Omental fat pad (tissue), 4 donors: ENCODE data around the gene RNF121. TPM values are rescaled to one million over a fixed set of nuclear protein-coding genes. Genes with fewer than 3 reads are reported as not detected.

Source experiments
- ATAC-seq: fragments of 150-250 bp; one replicate; pipeline ENCODE4 v1.9.1; 2016; ENCODE audit warnings: mild to moderate bottlenecking, moderate library complexity; ENCODE audit not compliant: low FRiP score
- DNase-seq: peaks from one replicate; pipeline ENCODE4 v3.0.0-alpha.2; 2019; ENCODE audit warnings: low spot score
- total RNA-seq, 4 donors: library from RNA; depleted of rRNA; stranded (reverse); fragments of >200 nt; gene quantifications; one replicate each; pipeline ENCODE4 v1.1.0, GENCODE V29; 2016
- TF ChIP-seq, protein P1 (sequence below), 3 donors: fragments of 450-650 bp; IDR thresholded peaks; one replicate each; pipeline ENCODE4 v1.5.1; 2016 to 2017; ENCODE audit warnings: antibody characterized with exemption in 3 of 3, mild to moderate bottlenecking in 3 of 3, moderate library complexity in 2 of 3

Gene RNF121
- total RNA-seq, 4 donors from 2014 or later: 19.2 to 25.6 (median 23.7) TPM

DNA sequence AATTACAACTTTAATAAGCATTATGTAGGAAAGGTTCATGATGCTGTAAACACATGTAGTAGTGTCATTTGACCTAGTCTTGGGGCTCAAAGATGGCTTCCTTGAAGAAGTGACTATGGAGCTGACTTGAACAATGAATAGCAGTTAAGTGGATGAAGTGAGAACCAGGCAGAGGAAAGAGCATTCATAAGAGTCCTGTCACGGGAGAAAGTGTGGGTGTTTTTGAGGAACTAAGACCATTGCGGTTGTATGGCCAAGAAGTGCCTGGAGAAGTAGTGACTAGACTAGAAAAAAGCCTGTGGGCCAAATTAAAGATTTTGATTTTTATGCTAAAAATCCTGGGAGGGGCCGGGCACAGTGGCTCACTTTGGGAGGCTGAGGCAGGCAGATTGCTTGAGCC, 62.6 kb downstream of the RNF121 start:
- DNase-seq (no peak), ATAC-seq (no peak)
- TF ChIP-seq, protein P1, sequence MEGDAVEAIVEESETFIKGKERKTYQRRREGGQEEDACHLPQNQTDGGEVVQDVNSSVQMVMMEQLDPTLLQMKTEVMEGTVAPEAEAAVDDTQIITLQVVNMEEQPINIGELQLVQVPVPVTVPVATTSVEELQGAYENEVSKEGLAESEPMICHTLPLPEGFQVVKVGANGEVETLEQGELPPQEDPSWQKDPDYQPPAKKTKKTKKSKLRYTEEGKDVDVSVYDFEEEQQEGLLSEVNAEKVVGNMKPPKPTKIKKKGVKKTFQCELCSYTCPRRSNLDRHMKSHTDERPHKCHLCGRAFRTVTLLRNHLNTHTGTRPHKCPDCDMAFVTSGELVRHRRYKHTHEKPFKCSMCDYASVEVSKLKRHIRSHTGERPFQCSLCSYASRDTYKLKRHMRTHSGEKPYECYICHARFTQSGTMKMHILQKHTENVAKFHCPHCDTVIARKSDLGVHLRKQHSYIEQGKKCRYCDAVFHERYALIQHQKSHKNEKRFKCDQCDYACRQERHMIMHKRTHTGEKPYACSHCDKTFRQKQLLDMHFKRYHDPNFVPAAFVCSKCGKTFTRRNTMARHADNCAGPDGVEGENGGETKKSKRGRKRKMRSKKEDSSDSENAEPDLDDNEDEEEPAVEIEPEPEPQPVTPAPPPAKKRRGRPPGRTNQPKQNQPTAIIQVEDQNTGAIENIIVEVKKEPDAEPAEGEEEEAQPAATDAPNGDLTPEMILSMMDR (IDR thresholded peaks at IDR 0.05): no peak

DNA sequence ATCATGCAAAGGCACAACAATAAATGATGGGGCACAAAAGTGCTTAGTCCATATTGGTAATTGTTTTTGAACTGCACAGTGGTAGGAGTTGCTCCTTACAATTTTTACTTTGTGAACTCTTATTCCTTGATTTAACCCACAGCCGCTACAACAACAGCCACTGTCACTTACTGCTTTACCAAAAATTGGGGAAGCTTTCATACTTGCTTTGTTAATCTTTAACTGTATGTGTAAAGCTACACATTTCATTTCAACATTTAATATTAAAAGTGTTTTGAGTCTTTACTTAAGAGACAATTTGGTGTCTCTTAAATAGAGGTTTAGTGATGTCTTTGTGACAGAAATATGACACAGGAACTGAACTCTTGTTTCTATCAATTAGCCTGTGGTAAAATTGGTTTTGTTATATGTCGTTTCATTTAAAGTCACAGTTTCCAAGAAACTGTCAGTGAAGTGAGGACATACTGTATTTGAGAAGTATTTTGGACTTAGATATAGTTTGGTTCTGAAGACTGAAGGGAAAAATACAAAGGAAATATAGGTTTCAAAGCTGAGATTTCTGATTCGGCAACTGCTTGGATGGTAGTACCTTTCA, 63.4 kb downstream of the RNF121 start:
- TF ChIP-seq, protein P1 (IDR thresholded peaks at IDR 0.05): no peak
- no peak for DNase-seq
- ATAC-seq: no peak

DNA sequence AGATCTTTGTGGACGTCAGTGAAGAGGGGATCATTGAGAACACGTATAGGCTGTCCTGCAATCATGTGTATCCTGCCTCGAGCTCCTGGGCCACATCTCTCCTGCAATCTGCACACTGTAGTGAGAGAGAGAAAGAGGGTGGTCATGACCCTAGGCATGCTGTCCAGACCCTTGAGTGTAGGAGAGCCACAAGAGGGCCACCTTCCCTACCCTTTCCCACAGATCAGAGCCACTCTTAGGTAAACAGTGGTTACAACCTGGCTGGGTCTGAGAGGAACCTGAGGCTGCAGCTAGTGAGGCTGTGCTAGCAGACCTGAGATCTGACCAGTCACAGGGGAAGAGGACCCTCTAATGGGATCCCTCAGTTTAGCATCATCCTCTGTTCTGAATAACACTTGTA, 65.9 kb downstream of the RNF121 start:
- TF ChIP-seq, protein P1 (IDR thresholded peaks at IDR 0.05): no peak
- no peak for ATAC-seq
- peak; percentile 13 for DNase-seq

DNA sequence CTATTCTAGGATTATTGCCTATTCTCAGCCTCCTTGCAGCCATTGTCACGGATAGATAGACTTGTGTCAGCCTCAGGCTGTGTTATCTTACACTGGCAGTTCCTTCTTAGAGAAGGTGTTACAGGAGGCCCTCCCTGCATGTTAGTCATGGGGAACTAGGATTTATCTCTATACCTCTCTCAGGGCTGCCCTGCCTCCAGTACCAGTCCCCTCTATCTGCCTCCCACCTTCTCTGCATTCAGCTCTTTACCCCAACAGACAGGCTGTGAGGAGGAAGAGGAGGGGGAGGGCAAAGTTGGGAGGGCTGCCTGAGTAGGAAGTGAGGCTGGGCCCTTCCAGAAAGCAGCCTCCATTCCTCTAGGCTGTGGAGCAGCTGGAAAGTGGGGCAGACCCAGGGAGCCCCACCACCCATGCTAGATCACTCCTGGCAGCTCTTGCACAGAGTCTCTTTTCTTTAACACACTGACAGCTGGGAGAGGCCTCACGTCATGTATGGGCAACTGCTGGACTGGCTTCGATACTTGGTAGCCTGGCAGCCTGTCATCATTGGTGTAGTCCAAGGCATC, 67.0 kb downstream of the RNF121 start:
- no peak for ATAC-seq
- DNase-seq: no peak
- TF ChIP-seq, protein P1 (IDR thresholded peaks at IDR 0.05): no peak

DNA sequence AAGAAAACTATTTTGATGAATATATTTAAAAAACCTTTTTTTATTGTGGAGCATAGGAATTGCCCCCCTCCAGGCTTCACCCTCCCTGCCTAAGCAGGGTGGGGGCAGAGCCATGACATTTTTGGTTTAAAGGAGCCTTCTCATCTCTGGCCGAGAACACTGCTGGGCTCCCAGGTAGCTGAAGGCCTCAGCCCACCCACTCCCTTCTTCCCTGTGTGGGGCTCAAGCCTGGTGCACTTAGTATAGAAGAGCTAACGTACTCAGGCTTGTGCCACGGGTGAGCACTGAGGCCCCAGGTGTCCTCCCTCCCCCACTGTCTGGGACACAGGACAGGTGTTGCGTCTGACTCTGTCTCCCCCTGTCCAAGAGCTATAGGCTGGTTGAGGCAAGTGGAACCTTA, 67.7 kb downstream of the RNF121 start:
- DNase-seq (no peak), ATAC-seq (no peak)
- TF ChIP-seq, protein P1 (IDR thresholded peaks at IDR 0.05): no peak

DNA sequence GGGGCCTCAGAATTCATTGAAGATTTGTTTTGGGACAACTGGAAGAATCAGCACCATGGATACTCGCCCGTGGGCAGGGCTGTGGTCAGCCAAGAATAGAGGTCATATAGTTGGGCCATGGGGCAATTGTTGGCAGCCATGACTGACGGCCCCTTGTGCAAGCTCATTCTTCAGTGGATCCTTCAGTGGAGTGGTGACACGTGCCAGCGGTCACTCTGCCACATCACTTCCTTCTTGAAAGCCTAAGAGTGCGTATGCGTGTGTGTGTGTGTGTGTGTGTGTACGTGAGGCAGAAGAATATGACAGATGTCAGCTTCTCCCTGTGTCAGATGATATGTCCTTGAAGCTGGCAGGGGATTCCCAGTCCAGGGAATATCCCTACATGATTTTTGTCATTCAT, 68.1 kb downstream of the RNF121 start:
- TF ChIP-seq, protein P1 (IDR thresholded peaks at IDR 0.05): no peak
- peak; percentile 22 for DNase-seq
- ATAC-seq: no peak

DNA sequence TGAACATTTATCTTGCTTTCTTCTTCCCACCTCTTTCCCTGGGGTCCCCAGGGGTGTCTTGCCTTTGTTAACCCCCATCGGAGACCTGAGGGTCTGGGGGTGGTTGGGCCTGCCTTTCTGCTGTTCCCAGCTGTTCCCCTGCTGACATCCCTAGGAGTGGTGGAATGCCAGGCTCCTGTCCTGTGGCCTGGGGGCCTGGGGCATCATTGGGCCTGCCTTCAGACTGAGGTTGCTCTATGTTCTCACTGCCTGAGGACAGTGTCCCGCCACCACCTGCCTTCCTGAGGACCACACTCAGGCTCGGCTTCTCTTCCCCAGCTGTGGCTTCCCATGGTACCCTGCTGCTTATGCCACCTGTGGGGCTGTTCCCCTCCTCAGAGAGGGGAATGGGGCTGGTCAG, 68.7 kb downstream of the RNF121 start:
- no peak for DNase-seq
- ATAC-seq: no peak
- TF ChIP-seq, protein P1 (IDR thresholded peaks at IDR 0.05): no peak
